Activated CD4-positive, alpha-beta T cell treated with anti-CD3 and anti-CD28 coated beads, Interleukin-2, amount 50 U/mL, for 16 hours (primary cell): ENCODE results near the gene SMTNL2.
"Not testable (repeated sequence)": the region's sequence is repeated elsewhere in the genome, so short reads cannot be mapped to it uniquely, and the experiment has no call there.

ENCODE experiments used
- DNase-seq: peaks from one replicate; pipeline ENCODE4 v3.0.0-alpha.2; 2020

The SMTNL2 gene

DNA sequence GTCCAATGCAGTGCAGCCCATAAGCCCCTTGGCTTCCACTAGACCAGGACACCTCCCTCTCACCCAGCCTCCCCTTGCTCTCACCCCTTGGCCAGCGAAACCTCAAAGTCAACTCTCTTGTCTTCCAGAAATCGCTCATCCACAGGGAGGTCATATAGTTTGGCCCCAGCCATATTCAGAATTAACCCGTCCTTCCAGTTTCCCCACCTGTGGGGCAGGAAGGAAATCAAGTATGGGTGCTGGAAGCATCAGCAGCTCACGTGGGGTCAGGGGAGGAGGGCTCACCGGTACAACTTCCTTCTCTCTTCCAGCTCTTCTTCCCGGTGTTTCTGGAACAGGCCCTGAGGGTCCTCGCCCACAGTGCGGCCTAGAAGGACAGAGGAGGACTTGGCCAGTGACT is 54.4 kb downstream of the SMTNL2 start:
- not testable (repeated sequence) for DNase-seq

DNA sequence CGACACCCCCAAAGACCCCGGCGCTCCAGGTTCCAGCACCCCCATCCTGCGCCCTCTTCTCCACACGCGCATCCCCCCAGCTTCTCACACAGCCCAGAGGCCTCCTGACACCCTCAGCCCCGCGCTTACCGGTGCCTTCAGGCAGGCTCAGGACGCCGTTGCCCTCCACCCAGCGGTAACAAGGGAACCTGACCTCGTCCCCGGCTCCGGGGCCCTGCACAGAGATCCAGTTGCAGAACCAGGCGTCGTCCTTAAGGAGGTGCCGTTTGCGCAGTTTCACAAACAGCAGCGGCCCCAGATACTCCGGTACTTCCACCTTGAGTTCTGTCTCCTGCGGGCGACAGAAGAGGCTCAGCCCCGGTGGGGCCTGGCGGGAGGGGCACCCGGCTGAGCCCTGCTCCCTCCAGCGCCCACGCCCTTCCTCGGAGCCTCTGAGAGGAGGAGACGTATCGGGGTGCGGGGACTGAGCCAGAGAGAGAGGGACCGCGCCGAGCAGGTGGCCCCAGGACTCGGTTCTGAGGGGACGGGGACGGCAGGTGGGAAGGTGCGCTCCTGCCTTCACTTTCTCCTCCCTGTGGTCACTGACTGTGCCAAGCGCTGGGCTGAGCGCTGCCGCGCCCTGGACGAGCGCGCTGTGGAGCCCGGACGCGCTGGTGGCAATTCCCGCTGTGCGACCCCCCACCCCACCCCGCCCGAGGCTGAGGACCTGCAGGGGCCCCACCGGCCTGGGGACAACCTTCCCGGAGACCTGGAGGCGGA is 55.2 kb downstream of the SMTNL2 start:
- peak; percentile 38 for DNase-seq

DNA sequence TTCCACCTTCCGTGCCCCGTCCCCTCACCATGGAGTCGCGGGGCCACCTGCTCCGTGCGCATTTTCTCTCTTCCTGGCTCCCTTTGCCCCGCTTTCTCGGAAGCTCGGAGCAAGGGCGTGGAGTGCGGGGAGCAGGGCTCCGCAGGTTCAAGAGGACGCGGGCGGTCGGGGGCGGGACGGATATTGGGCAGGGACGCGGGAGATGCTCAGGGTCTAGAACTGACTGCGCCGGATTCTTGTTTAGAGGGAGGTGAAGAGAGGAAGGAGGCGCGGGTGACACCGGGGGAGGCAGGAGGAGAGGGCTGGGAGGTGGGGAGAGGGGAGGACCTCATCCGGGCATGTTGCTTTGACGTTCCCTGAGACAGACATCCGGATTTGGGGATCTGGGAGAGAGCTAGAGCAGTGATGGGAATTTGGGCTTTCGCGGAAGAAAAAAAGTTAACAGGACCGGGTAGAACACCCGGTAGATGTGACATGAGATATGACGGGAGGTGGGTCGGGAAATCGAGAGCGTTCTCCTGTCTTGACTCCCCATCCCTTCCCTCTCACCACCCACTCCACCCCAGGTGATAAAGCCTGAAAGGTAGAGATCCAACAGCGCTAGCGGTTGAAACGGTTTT is 56.4 kb downstream of the SMTNL2 start:
- not testable (repeated sequence) for DNase-seq

DNA sequence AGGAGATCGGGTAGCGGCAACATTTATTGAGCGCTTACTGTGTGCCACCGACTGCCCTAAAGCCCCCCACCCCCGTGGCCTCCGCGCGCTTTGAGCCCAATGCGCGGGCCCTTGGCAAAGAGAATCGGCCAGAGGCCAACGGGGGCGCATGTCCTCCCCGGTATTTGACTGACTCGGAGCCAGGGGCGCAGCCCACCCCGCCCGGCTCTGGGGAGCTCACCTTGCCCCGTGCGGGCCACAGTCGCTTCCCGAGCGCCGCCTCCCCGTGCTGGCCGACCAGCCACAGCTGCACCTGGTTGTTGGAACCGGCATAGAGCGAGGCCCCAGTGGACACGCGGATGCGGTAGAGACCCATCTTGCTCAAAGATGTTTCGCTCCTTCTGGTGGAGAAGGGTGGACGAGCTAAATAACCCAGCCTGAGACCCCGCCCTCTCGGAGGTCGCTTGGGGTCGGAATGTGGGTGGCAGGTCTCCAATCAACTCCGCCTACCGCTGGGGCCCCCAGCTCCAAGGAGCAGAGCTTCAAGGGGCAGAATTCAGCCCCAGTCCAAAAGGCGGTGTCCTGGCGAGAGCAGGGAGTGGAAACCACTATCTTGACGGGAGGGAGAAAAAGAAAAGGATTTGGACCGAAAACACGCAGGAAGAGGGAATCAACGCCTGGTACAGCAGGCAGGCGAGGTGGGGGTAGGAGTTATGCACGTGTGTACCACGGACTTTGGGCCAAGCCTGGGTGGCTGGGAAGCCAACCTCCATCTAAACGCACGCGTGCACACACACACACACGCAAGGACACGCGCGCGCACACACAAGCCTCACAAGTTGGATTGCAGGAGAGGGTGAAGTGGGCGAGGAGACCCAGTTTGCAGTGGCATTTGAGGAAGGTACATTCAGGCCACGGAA is 57.2 kb downstream of the SMTNL2 start, which contains the start of gene ALOX15:
TSS of gene ALOX15 (minus strand) at position 382 of the 899 bp plus-strand sequence. CDS start at position 355, 27 bp downstream.
- no peak for DNase-seq

DNA sequence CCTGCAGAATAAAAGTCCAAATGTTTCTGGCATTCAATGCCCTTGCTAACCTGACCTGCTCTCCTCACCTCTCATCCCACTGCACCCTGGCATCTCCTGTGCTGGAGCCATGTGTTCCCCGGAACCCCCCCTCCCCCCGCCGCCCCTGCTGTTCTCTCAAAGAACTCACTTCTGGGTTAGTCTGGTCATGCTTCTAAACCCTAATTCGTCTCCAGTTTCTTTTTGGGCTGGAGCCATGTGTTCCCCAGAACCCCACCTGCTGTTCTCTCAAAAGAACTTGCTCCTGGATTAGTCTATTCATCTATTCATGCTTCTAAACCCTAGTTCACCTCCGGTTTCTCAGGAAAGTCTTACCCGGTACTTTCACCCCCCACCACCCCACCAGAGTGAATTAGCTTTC is 58.0 kb downstream of the SMTNL2 start:
- DNase-seq, result no peak

DNA sequence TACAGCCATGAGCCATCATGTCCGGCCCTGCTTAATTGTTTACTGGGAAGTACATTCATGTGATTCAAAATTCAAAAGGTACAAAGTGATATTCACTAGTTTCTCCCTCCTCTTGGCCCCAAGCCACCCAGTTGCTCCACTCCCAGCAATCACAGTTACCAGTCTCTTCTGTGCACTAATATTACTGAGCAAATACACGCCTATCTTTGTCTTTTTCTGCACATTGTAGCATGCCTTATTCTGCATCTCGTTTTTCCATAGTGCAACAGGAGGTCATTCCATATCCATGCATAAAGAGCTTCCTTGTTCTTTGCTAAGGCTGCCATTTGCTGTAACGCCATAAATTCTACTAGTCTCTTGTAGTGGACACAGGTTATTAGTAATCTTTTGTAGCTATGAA is 59.3 kb downstream of the SMTNL2 start:
- DNase-seq, result no peak

DNA sequence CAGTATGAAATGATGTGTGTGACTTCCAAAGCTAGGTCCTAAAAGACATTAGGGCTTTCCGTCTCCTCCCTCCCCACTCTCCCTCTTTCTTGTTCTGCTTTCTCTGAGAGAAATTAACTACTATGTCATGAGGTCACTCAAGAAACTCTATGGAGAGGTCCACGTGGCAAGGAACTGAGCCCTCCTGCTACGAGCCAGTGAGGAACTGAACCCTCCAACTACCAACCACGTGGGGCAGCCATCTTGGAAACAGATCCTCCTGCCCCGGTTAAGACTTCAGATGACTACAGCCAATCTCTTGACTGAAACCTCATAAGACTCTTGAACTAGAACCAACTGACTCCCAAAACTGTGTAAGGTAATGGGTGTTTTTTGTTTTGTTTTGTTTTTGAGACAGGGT is 61.3 kb downstream of the SMTNL2 start:
- DNase-seq, result no peak

DNA sequence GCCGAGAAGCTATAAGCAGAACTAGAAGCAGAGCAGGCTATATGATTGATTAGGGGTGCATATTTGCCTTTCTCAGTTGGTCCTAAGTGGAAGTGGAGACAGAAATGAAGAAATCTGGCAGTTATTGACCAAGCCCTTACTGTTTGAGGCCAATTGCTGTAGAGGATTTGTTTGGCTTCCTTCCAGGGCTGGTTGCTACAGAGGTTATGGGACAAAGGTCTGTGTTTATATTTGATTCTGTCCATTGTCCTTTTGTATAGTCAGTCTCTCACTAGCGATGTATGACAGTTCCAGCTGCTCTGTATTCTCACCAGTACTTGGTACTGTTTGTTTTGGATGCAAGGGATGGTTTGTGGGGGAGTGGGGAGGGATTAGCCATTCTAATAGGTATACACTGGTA is 64.4 kb downstream of the SMTNL2 start:
- DNase-seq, result no peak

DNA sequence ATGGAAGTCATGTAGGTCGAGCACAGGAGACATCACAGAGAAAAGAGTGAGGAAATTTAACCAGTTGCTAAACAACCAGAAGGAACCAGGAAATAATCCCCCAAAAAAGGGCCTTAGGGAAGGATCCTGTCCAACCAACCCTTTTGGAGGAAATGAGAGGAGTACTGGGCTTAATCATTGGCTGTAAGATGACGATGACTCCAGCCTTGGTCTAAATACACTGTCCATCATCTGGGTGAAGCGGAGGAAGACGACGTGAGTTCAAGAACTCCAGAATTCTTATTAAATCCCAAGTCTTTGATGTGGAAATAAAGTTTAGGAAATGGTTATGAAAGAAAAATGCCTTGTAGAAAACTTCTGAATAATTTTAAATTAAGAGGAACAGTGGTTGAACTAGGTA is 68.7 kb downstream of the SMTNL2 start:
- DNase-seq, result no peak

DNA sequence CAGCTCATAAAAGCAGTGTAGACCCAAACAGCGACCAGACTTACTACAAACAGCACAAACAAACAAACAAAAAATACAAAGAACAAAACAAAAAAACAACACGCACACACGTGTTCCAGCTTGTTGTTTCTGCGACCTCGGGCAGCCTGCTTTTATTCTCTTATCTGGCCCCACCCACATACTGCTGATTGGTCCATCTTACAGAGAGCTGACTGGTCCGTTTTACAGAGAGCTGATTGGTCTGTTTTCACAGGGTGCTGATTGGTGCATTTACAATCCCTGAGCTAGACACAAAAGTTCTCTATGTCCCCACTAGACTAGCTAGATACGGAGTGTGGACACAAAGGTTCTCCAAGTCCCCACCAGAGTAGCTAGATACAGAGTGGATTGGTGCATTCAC is 71.6 kb downstream of the SMTNL2 start:
- not testable (repeated sequence) for DNase-seq

DNA sequence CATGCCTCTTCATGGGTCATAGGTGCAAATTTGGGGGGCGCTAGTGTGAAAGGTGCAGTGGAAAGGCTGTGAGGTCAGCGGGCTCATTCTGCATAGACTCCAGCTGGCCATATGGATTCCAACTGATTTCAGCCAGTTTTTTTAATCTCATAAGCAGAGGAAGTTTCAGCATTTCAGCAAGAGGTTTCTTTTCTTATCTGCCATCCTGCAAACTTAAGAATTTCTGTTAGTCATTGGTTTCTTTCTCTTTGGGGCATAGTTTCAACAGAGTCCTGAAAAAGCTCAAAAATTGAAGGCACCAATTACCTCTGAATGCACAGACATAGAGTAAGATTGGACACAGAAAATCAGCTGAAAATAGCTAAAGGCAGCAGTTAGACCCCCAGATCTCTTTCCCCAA is 73.3 kb downstream of the SMTNL2 start:
- no peak for DNase-seq
